Dermis blood vessel endothelial cell (primary cell): Measurements from ENCODE around the gene SMIM43. TPM values are rescaled to one million over a fixed set of nuclear protein-coding genes. Genes with fewer than 3 reads are reported as not detected.

Experiments used
- DNase-seq: peaks from one replicate; pipeline ENCODE4 v3.0.0; 2010
- total RNA-seq: library from RNA; depleted of rRNA; stranded (reverse); fragments of >200 nt; gene quantifications from 2 replicates; pipeline ENCODE4 v1.2.3, GENCODE V29; 2014

SMIM43 gene
- 0.47 and 0.85 TPM in 2 replicates for total RNA-seq

GRCh38 chr4:121764702-121765367 is at the start of gene SMIM43:
SMIM43 (minus strand) TSS chr4:121765164; CDS start chr4:121765105, 59 bp downstream.
- peak; percentile 35 for DNase-seq

- DNase-seq = no peak
Measured at GRCh38 chr4:121814756-121815155, 49.8 kb upstream of the SMIM43 start.

- DNase-seq = no peak
Measured at GRCh38 chr4:121811122-121811521, 46.2 kb upstream of the SMIM43 start.

DNA sequence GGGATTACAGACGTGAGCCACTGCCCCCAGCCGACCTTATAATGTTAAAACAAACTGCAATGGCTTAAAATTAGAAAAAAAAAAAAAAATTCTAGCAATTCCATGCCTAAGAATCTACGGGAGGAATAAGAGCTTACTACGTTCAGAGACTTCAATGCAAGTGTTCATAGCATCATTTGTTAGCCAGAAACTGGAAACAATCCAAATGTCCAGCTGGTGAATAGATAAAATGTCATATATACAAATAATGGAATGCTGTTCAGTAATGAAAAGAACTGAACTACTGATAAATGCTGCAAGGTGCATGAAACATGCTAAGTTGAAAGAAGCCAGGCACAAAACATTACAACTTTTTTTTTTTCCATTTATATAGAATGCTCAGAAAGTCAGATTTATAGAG is 41.4 kb upstream of the SMIM43 start:
- DNase-seq = no peak

GRCh38 chr4:121801715-121802075 is 36.7 kb upstream of the SMIM43 start:
- DNase-seq = peak; percentile 29

DNA sequence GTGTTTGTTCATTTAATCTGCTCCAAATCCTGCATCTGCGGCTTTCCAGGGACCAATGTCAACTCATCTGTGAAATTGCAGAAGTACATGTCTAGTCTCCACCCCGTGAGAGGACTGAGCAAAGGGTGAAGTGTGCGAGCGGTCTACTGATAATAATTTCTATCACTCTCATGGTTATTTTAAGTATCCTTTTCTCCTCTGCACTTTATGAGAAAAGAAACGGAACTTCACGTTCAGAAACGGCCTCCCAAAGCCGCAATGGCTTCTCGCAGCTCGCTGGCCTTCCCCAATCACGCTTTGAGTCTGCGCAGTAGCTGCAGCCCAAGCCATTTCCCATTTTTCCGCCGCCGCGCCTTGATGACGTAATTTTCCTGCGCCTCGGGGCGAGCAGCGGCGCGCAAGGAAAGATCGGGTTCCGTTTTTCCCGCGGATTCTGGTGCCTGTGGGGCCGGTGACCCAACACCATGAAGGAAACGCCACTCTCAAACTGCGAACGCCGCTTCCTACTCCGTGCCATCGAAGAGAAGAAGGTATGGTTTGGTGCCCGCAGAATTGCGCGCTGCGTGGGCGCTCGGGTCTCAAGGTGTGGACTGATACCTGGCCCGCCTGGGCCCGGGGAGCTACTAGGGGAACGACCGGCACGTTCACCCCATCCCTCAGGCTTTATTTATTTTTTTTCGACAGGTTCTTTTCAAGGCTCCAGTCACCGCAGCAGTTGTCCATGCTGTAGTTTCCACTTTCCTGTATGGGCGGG is 36.2 kb upstream of the SMIM43 start, which contains the start of gene EXOSC9:
TSS of gene EXOSC9 (plus strand) at position 363 of the 754 bp plus-strand sequence. CDS start at position 465, 102 bp downstream.
- peak; percentile 97 for DNase-seq

- DNase-seq = no peak
Measured at GRCh38 chr4:121800638-121800960, 35.6 kb upstream of the SMIM43 start.

DNA sequence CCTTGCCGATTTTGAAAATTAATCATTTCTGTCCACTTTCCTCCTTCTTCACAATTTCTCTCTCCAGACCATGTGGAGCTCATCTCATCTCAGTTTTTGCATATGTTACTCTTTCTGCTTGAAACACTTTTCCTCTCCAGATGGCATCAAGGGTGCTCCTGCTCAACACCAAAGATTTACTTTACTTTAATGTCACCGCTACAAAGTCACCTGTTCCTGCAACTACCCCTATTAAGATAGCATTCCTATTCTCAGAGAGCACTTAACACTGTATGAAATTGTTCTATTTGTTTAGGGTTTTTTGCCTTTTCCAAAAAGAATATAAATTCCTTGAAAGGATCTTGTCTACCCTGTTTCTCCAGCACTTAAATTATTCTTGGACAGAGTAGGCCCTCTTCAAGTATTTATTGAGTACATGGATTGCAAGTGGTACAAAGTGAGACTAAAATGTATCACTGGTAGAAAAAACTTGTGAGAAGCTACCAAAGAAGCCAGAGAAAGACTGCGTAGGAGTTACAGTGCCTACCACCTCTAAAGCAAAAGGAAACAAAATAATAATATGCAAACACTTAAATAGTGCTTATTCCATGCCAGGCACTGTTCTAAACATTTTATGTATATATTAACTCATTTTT is 35.0 kb upstream of the SMIM43 start:
- DNase-seq = no peak

- no peak for DNase-seq
Measured at GRCh38 chr4:121799208-121799823, 34.4 kb upstream of the SMIM43 start.

GRCh38 chr4:121796283-121796682 is 31.3 kb upstream of the SMIM43 start:
- DNase-seq = peak; percentile 31

- DNase-seq = no peak
Measured at GRCh38 chr4:121794505-121795188, 29.7 kb upstream of the SMIM43 start.

GRCh38 chr4:121792966-121793365 is 28.0 kb upstream of the SMIM43 start:
- DNase-seq = no peak

- no peak for DNase-seq
Measured at GRCh38 chr4:121791481-121791880, 26.5 kb upstream of the SMIM43 start.

DNA sequence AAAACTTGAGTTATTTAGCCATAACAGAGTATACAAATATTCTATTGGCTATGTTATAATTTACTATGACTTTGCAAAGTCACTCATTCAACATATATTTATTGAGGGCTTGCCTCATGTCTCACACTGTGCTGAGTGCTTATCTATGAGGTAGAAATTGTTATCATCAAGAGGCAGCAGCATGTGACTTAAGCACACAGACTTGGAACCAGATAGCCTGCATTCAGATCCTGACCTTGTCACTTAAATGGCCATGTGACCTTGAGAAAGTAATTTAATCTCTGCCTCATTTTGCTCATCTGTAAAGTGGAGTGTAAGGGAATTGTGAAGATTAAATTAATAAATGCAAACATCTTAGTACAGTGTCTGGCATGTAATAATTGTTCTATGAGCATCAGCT is 26.0 kb upstream of the SMIM43 start:
- DNase-seq = peak; percentile 4

DNA sequence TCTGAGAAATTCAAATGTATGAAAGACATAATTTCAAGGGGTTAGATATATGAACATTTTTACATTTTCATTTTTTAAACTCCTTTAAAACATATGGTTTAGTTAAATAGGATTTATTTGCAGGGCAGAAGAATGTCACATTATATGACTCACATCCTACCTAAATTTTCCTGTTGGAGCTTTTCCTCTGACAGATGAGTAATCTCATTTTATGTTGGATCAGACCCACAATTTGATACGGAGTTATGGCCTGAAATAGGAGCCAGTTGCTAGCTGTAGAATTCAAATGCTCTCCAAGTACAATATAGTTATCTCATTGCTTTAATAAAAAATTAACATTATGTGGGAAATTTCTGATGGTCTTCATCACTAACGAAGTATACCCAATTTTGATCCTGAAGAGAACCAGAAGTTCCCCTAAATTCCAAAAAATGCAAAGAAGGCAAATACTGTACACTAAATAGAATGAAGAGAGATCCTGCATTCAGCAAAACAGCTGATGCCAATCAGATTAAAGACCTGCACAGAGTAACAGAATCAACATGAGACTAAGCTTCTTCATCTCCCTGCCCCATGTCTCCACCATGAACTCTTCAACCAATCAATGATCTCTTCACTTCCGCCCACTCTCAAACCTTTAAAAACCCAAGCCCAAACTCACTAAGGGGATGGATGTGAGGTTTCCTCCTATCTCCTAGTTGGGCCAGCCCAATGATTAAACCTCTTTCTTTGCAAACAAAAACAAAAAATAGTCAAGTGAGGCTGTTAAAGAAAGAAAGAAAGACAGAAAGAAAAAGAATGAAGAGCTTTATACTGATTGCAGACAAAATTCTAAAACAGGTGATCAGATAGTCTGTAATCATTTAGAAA is 25.2 kb upstream of the SMIM43 start:
- peak; percentile 84 for DNase-seq

DNA sequence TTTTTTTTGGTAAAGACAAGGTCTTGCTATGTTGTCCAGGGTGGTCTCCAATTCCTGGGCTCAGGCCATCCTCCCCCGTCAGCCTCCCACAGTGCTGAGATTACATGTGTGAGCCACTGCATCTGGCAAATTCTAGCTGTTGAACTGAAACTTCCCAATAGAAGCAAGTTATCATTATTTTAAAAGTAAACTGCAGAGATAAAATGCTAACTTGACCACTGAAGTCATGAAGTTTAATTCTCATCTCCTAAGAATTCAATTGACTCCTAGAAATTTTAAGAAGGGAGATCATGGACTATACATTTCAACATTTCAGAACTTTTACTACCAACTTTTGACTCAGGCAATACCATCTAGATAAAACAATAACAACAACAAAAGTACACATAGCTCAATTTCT is 24.5 kb upstream of the SMIM43 start:
- DNase-seq = no peak

DNA sequence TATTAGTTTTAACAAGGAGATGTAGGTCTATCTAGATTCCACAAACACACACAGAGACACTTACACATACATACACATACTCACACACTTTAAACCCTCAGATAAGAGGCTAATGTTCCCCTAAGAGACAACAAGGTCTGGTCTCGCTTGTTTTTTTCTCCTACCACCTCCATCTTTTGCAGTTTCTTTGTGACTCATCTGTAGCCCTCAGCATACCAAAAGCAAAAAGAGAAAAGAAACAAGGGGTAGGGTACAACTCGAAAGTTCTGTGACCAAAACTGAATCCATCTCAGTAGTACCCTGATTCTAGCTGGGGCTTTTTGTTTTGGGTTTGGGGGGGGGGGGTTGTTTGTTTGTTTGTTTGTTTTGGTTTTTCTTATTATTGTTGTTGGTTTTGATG is 23.9 kb upstream of the SMIM43 start:
- DNase-seq = no peak

- DNase-seq = no peak
Measured at GRCh38 chr4:121786221-121786620, 21.3 kb upstream of the SMIM43 start.

DNA sequence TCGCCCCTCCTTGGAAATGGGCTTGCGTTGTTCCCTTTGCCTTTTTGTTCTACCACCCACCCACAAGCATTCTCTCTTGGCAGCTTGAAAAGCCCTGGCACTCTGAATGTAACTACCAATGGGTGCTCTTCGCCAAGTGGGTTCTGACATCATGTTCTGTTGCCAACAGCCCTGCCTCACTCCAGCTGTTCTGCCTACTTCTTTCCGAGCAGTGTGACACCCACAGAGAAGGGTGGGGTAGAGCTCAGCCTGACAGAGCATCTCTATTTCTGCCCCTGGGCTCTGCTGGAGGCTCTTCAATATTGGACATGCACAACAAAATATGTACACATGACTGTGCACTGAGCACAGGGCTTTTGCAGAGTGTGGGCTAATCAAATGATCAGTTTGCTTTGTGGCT is 20.5 kb upstream of the SMIM43 start:
- no peak for DNase-seq

GRCh38 chr4:121784975-121785374 is 20.0 kb upstream of the SMIM43 start:
- DNase-seq = peak; percentile 86

DNA sequence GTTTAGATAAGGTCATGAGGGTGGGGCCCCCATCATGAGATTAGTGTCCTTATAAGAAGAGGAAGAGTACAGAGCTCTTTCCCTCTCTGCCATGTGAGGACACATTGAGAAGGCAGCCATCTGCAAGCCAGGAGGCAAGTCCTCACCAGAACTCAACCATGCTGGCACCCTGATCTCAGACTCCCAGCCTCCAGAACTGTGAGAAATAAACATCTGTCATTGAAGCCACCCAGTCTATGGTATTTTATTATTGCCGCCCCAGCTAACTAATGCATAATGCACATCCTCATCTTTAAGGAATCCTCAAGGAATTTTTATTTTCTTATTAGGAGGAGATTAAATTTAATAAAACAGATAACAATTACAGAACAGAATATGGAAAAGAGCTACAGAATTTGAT is 19.4 kb upstream of the SMIM43 start:
- DNase-seq = no peak

GRCh38 chr4:121783210-121783609 is 18.2 kb upstream of the SMIM43 start:
- DNase-seq = no peak
